ENCODE measurements around the gene NAT8.
"Not testable (repeated sequence)": the region's sequence is repeated elsewhere in the genome, so short reads cannot be mapped to it uniquely, and the experiment has no call there.

NAT8 gene

GRCh38 chr2:73630662-73631266 lies 11.5 kb downstream of the NAT8 start:
- DNase-seq = not testable (repeated sequence)

- DNase-seq = not testable (repeated sequence)
Observed at GRCh38 chr2:73628493-73628892, 13.7 kb downstream of the NAT8 start.

GRCh38 chr2:73626237-73626636 lies 16.0 kb downstream of the NAT8 start:
- DNase-seq = not testable (repeated sequence)

GRCh38 chr2:73624625-73625024 lies 17.6 kb downstream of the NAT8 start:
- not testable (repeated sequence) for DNase-seq

GRCh38 chr2:73624036-73624435 lies 18.2 kb downstream of the NAT8 start:
- DNase-seq = not testable (repeated sequence)

- not testable (repeated sequence) for DNase-seq
Observed at GRCh38 chr2:73619925-73620324, 22.3 kb downstream of the NAT8 start.

- DNase-seq = no peak
Observed at GRCh38 chr2:73614997-73615396, 27.2 kb downstream of the NAT8 start.

- no peak for DNase-seq
Observed at GRCh38 chr2:73614105-73614504, 28.1 kb downstream of the NAT8 start.

GRCh38 chr2:73611867-73612266 lies 30.4 kb downstream of the NAT8 start:
- no peak for DNase-seq

- no peak for DNase-seq
Observed at GRCh38 chr2:73611193-73611592, 31.0 kb downstream of the NAT8 start.

GRCh38 chr2:73610111-73610510 lies 32.1 kb downstream of the NAT8 start:
- DNase-seq = no peak

GRCh38 chr2:73604589-73604988 lies 37.6 kb downstream of the NAT8 start:
- DNase-seq = not testable (repeated sequence)

GRCh38 chr2:73603099-73603588 lies 39.1 kb downstream of the NAT8 start:
- DNase-seq = not testable (repeated sequence)

GRCh38 chr2:73601780-73602179 lies 40.4 kb downstream of the NAT8 start:
- no peak for DNase-seq

GRCh38 chr2:73594251-73594650 lies 48.0 kb downstream of the NAT8 start:
- DNase-seq = no peak

- no peak for DNase-seq
Observed at GRCh38 chr2:73593680-73594079, 48.5 kb downstream of the NAT8 start.
